HUES64 (cell line): ENCODE data around the gene JAKMIP3.
A peak's percentile ranks its signal among the peaks of the same experiment; 100 is the strongest.

Experiments
- H3K27ac ChIP-seq: 2 replicates; pipeline ENCODE4 v1.7.0; 2013; ENCODE audit warnings: low read depth, low read length, inconsistent platforms
- H3K27me3 ChIP-seq: 2 replicates; pipeline ENCODE4 v1.6.1; 2013; ENCODE audit warnings: mild to moderate bottlenecking, low read length; ENCODE audit not compliant: insufficient read depth
- H3K36me3 ChIP-seq: 2 replicates; pipeline ENCODE4 v1.6.1; 2013; ENCODE audit warnings: mild to moderate bottlenecking, low read length; ENCODE audit not compliant: insufficient read depth
- H3K4me1 ChIP-seq: 2 replicates; pipeline ENCODE4 v1.6.1; 2013; ENCODE audit warnings: mild to moderate bottlenecking, low read length, moderate library complexity; ENCODE audit not compliant: insufficient read depth
- H3K4me3 ChIP-seq: 2 replicates; pipeline ENCODE4 v1.5.1; 2013; ENCODE audit warnings: mild to moderate bottlenecking, low read length, moderate library complexity
- H3K9ac ChIP-seq: 2 replicates; pipeline ENCODE4 v1.6.1; 2013; ENCODE audit warnings: mild to moderate bottlenecking, low read depth, low read length
- H3K9me3 ChIP-seq: 2 replicates; pipeline ENCODE4 v1.6.1; 2013; ENCODE audit warnings: low read depth, low read length; ENCODE audit not compliant: insufficient read depth
- WGBS: fragments of 150-250, 120-280 bp; methylation state at CpG from one replicate; pipeline ENCODE4 v1.1.7; 2013; ENCODE audit warnings: missing lambda C conversion rate; 5-methylcytosine and 5-hydroxymethylcytosine counted together

JAKMIP3 gene

GRCh38 chr10:132059760-132060508 lies 5.8 kb upstream of the JAKMIP3 start:
- no peaks in the 10 kb centered on the region for H3K9me3 ChIP-seq
- no peak overlapping the region for H3K27ac ChIP-seq
- H3K27me3 ChIP-seq, result no peaks in the 10 kb centered on the region
- no peak overlapping the region for H3K9ac ChIP-seq
- H3K4me1 ChIP-seq, result no peaks in the 10 kb centered on the region
- no peaks in the 10 kb centered on the region for H3K36me3 ChIP-seq
- H3K4me3 ChIP-seq, result no peak overlapping the region
- 66% methylated on average over 12 of the region's 12 CpGs for WGBS

DNA sequence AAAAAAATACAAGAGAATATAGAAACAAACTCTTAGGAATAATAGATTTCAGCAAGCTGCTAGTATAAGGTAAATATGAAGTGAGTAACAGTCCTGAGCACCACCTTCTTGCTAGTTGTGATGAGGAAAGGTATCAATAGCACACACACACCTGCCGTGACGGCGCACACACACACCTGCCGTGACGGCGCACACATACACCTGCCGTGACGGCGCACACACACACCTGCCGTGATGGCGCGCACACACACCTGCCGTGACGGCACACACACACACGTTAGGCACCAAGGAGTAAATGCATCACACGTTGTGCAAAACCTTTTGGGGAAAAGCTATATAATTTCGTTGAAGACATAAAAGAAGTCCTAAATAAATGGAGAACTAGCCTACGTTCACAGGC lies 4.7 kb upstream of the JAKMIP3 start:
- no peak overlapping the region for H3K27ac ChIP-seq
- peaks cover 8% of the 10 kb centered on the region for H3K4me1 ChIP-seq
- WGBS, result 97% methylated on average over 18 of the region's 18 CpGs

DNA sequence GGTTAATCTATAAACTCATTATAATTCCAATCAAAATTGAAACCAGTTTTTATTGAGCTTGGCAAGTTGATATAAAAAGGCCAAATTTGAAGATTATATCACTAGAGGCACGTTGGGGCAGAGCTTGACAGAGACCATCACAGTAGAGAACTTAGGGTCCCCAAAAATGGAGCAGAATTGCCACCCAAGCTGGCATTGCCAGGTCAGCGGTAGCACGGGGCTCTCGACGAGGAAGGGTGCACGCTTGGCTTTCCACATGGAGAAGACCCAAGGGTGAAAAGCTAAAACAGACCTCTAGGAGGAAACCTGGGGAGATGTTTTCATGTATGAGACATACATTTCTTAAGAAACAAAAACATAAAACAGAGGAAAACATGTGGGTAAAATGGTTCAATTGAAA lies 4.3 kb upstream of the JAKMIP3 start:
- 93% methylated on average over 6 of the region's 6 CpGs for WGBS
- no peak overlapping the region for H3K9ac ChIP-seq

More for the DNA sequence above, 4.7 kb upstream of the JAKMIP3 start:
- Histone ChIP-seq H3K27me3 (no peaks in the 10 kb centered on the region), H3K9me3 (no peaks in the 10 kb centered on the region), H3K9ac (no peak overlapping the region), H3K36me3 (no peaks in the 10 kb centered on the region), H3K4me3 (no peak overlapping the region)

DNA sequence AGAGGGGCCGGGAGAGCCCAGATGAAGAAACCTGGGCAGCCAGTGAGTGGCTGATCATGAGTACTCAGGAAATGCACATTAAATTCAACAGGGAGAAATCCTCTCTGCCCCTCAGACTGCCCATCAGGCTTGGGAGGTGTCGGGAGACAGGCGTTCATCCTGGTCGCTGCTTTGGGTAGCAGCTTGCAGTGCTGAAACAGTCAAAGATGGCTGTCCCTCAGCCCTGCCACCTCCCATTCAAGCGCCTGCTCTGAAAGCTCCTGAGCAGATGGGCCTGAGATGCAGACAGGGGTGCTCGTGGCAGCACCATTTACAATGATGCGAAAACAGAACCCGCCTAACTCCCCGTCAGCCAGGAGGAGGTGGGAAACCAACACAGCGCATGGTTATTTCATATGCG lies 3.6 kb upstream of the JAKMIP3 start:
- WGBS, result 92% methylated on average over 11 of the region's 11 CpGs
- no peak overlapping the region for H3K9ac ChIP-seq
- H3K4me1 ChIP-seq, result peaks cover 10% of the 10 kb centered on the region
- no peak overlapping the region for H3K27ac ChIP-seq
- H3K4me3 ChIP-seq, result no peak overlapping the region
- H3K9me3 ChIP-seq, result no peaks in the 10 kb centered on the region
- no peaks in the 10 kb centered on the region for H3K27me3 ChIP-seq
- no peaks in the 10 kb centered on the region for H3K36me3 ChIP-seq

More for the DNA sequence above, 4.3 kb upstream of the JAKMIP3 start:
- no peaks in the 10 kb centered on the region for H3K9me3 ChIP-seq
- no peak overlapping the region for H3K4me3 ChIP-seq
- peaks cover 10% of the 10 kb centered on the region for H3K4me1 ChIP-seq
- H3K36me3 ChIP-seq, result no peaks in the 10 kb centered on the region
- no peaks in the 10 kb centered on the region for H3K27me3 ChIP-seq
- no peak overlapping the region for H3K27ac ChIP-seq

DNA sequence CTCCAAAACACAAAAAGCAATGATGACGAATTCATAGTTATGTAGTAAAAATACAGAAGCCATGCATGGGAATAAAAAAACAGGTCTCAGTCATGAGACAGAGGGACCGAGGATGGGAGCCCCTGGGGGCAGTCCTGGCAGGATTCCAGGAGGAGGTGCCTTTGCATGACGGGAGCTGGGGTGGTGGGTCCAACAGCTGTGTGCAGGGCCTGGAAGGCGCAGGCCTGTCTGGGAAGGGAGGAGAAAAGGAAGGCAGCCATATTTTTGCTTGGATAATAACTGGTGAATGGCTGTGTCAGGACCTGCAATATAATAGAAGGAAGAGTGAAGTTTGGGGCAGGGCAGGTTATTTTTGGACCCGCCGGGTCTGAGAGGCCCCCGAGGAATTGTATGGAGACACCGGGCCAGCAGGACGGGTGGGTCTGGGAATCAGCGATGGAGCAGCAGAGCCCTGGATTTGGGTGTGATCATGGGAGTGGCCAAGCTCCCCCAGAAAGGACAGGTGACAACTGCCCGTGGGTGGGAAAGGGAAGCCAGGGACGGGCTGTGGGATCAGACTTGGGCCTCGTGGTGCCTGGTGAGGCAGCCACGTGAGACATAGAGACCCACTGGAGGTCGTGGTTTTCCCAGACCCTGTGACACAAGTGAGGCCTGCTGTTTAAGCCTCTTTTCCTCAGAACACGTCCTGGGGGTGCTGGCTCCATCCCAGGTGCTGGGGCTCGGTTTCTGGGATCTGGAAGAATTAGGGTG lies 2.9 kb upstream of the JAKMIP3 start:
- no peaks in the 10 kb centered on the region for H3K9me3 ChIP-seq
- H3K4me1 ChIP-seq, result peaks cover 10% of the 10 kb centered on the region
- H3K27ac ChIP-seq, result no peak overlapping the region
- no peak overlapping the region for H3K9ac ChIP-seq
- no peaks in the 10 kb centered on the region for H3K36me3 ChIP-seq
- H3K27me3 ChIP-seq, result no peaks in the 10 kb centered on the region
- H3K4me3 ChIP-seq, result no peak overlapping the region
- 92% methylated on average over 17 of the region's 17 CpGs for WGBS

- no peaks in the 10 kb centered on the region for H3K27me3 ChIP-seq
- H3K36me3 ChIP-seq, result no peaks in the 10 kb centered on the region
- no peaks in the 10 kb centered on the region for H3K9me3 ChIP-seq
- no peak overlapping the region for H3K4me3 ChIP-seq
- WGBS, result 95% methylated on average over 9 of the region's 10 CpGs
- peaks cover 10% of the 10 kb centered on the region for H3K4me1 ChIP-seq
- no peak overlapping the region for H3K9ac ChIP-seq
- H3K27ac ChIP-seq, result no peak overlapping the region
Observed at GRCh38 chr10:132063432-132063831, 2.3 kb upstream of the JAKMIP3 start.

DNA sequence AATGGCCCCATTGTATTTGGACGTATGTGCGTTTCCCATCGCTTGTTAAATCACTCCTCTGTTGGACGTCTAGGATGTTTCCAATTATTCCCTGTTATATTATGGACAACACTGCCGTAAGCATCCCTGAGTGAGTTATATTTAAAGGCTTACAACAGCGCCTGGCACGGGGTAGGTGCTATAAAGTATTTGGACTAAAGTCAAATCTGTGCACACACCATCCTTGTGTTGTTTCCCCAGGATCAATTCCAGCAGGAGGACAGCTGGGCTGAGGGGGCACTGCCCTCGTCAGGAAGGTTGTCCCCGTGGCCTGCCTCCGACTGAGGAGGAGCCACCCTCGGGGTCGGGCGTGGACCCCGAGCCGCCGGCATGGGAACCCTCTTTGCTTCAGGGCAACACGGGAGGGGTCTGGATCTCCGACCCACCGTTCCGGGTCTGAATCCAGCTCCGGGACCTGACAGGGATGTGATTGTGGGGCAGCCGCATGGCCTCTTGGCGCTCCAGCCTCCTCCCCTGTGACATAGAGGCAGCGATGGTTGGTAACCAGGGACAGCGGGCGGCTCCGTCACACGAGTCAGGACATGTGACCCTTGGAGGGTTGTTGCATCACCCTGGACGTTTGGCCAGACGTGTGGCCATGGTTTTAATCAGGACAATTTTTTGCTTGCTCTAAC lies 1.5 kb upstream of the JAKMIP3 start:
- peaks cover 10% of the 10 kb centered on the region for H3K4me1 ChIP-seq
- 94% methylated on average over 30 of the region's 30 CpGs for WGBS
- no peak overlapping the region for H3K27ac ChIP-seq
- H3K36me3 ChIP-seq, result no peaks in the 10 kb centered on the region
- no peaks in the 10 kb centered on the region for H3K9me3 ChIP-seq
- no peak overlapping the region for H3K9ac ChIP-seq
- H3K27me3 ChIP-seq, result no peaks in the 10 kb centered on the region
- no peak overlapping the region for H3K4me3 ChIP-seq

GRCh38 chr10:132064771-132065437 lies 842 bp upstream of the JAKMIP3 start:
- H3K9me3 ChIP-seq, result no peaks in the 10 kb centered on the region
- H3K9ac ChIP-seq, result no peak overlapping the region
- H3K27me3 ChIP-seq, result no peaks in the 10 kb centered on the region
- no peaks in the 10 kb centered on the region for H3K36me3 ChIP-seq
- peaks cover 10% of the 10 kb centered on the region for H3K4me1 ChIP-seq
- no peak overlapping the region for H3K27ac ChIP-seq
- no peak overlapping the region for H3K4me3 ChIP-seq
- WGBS, result 91% methylated on average over 24 of the region's 24 CpGs

GRCh38 chr10:132066186-132066585 lies 440 bp downstream of the JAKMIP3 start:
- Histone ChIP-seq H3K9ac (peak overlapping the region; percentile 16; the same call in 1 of the 2 replicates), H3K4me1 (peaks cover 10% of the 10 kb centered on the region), H3K27ac (no peak overlapping the region), H3K36me3 (no peaks in the 10 kb centered on the region), H3K4me3 (peak overlapping the region; percentile 19), H3K9me3 (no peaks in the 10 kb centered on the region), H3K27me3 (no peaks in the 10 kb centered on the region)
- WGBS, result 86% methylated on average over 15 of the region's 15 CpGs

DNA sequence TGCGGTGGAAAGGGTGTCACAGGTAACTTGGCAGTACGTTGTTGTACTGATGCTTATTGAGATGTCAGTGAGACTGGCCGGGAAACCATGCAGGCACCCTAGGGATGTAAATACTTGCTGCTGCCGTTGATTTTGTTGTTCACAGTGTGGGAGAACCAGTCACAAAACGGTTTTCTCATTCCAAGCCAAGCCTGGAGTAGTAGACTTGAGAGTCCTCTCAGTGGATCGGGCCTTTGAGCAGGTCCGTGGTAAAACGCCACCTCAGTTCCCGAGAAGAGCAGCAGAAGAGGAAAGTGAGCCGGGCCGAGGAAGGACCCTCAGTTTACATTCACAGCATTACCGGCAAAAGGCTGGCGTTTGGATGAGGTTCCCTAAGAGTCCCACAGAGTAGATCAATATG lies 1.1 kb downstream of the JAKMIP3 start:
- no peaks in the 10 kb centered on the region for H3K36me3 ChIP-seq
- no peak overlapping the region for H3K4me3 ChIP-seq
- H3K4me1 ChIP-seq, result peaks cover 10% of the 10 kb centered on the region
- 88% methylated on average over 12 of the region's 13 CpGs for WGBS
- no peak overlapping the region for H3K9ac ChIP-seq
- H3K27ac ChIP-seq, result no peak overlapping the region
- H3K27me3 ChIP-seq, result no peaks in the 10 kb centered on the region
- no peaks in the 10 kb centered on the region for H3K9me3 ChIP-seq
